ENCODE measurements around the gene GOLGA8S.
"Not testable (repeated sequence)": the region's sequence is repeated elsewhere in the genome, so short reads cannot be mapped to it uniquely, and the experiment has no call there.

GOLGA8S gene, protein sequence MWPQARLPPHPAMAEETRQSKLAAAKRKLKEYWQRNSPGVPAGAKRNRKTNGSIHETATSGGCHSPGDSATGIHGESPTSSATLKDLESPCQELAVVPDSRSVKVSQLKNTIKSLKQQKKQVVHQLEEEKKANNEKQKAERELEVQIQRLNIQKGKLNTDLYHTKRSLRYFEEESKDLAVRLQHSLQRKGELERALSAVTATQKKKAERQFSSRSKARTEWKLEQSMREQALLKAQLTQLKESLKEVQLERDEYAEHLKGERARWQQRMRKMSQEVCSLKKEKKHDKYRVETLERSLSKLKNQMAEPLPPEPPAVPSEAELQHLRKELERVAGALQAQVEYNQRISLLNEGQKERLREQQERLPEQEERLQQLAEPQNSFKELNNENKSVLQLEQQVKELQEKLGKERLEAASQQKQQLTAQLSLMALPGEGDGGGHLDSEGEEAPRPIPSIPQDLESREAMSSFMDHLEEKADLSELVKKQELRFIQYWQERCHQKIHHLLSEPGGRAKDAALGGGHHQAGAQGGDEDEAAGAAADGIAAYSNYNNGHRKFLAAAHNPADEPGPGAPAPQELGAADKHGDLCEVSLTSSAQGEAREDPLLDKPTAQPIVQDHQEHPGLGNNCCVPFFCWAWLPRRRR

GRCh38 chr15:23354448-23354847 is at the start of gene GOLGA8S:
Gene GOLGA8S (plus strand): TSS chr15:23354748. CDS start chr15:23354810, 62 bp downstream.
- not testable (repeated sequence) for DNase-seq (ENCODE audit: low read depth)

- DNase-seq (ENCODE audit: low read depth) = not testable (repeated sequence)
These were observed 49.7 kb upstream of the GOLGA8S start for GRCh38 chr15:23304805-23305204.

DNA sequence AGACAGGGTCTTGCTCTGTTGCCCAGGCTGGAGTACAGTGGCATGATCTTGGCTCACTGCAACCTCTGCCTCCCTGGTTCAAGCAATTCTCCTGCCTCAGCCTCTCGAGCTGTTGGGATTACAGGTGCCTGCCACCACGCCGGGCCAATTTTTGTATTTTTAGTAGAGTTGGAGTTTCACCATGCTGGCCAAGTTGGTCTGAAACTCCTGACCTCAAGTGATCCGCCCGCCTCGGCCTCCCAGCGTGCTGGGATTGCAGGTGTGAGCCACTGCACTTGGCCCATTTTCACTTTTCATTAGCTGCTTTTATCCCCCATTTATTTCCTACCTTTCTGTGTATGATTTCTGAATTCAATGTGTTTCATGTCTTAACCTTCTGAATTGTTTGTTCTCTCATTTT is 48.6 kb upstream of the GOLGA8S start:
- DNase-seq (ENCODE audit: low read depth) = not testable (repeated sequence)

- DNase-seq (ENCODE audit: low read depth) = not testable (repeated sequence)
These were observed 43.3 kb upstream of the GOLGA8S start for GRCh38 chr15:23311233-23311632.

DNA sequence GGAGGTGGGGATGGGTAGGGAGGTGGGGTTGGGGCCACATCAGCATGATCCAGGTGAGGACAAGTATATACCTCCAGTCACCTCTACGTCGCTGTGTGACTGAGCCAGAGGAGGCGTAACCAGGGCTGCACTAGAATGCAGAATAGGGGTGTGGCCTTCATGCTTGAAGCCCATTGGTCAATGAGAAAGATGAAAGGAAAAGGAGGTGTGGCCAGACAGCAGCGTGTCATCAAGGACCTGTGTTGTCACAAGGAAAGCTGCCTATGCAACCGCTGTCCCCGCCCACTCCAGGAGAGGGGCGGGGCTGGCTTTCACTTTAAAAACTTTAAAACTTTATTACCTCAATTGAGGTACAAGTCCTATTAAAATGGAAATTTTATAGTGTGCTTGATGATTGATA is 20.5 kb upstream of the GOLGA8S start, which contains the start of gene GOLGA6L26:
Gene GOLGA6L26, minus strand, starts transcription at position 101 of the 400 bp plus-strand sequence. Its CDS starts 61 bp downstream, at position 40.
- not testable (repeated sequence) for DNase-seq (ENCODE audit: low read depth)

GRCh38 chr15:23362622-23363021 is 8.1 kb downstream of the GOLGA8S start:
- not testable (repeated sequence) for DNase-seq (ENCODE audit: low read depth)

GRCh38 chr15:23364261-23364660 is 9.7 kb downstream of the GOLGA8S start:
- DNase-seq (ENCODE audit: low read depth) = not testable (repeated sequence)

DNA sequence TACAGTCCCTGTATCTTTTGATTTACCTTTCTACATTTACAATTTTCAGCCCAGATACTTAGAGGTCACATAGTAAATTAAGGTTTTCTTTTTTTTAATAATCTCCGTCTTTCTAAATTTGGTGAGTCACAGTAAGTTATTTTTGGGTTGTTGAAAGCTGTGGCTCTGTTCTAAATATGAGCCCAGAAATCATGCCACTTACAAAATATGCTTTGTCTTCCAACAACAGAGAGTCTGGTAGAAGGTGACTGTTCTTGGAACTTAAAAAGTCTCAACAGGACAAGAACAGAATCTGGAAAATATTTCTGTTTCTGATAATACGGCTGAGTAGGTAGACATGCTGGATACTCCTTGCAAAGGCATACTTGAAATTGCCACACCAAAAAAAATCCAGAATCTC is 16.0 kb downstream of the GOLGA8S start:
- no peak for DNase-seq (ENCODE audit: low read depth)

GRCh38 chr15:23371134-23371533 is 16.6 kb downstream of the GOLGA8S start:
- not testable (repeated sequence) for DNase-seq (ENCODE audit: low read depth)

DNA sequence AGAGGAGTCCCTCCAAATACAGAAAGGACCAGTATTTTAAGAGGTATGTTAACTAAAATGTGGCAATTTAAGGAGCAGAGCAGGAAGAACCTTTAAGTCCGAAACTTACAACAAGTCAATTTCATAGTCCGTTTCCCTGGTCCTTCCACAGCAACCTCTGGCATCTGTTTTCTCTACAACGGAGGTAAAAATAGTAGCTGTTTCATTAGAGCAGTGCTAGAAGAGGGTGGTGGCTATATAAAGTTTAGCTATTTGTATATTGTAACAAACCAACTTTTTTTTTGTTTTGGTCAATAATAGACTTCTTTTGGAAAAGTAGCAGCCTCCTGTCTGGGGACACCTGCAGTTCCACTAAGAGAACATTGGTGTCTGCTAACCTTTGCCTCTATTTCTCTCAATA is 17.3 kb downstream of the GOLGA8S start:
- not testable (repeated sequence) for DNase-seq (ENCODE audit: low read depth)

GRCh38 chr15:23372284-23372683 is 17.7 kb downstream of the GOLGA8S start:
- DNase-seq (ENCODE audit: low read depth) = no peak

- DNase-seq (ENCODE audit: low read depth) = not testable (repeated sequence)
These were observed 18.5 kb downstream of the GOLGA8S start for GRCh38 chr15:23372891-23373600.

GRCh38 chr15:23374226-23374625 is 19.7 kb downstream of the GOLGA8S start:
- DNase-seq (ENCODE audit: low read depth) = not testable (repeated sequence)

DNA sequence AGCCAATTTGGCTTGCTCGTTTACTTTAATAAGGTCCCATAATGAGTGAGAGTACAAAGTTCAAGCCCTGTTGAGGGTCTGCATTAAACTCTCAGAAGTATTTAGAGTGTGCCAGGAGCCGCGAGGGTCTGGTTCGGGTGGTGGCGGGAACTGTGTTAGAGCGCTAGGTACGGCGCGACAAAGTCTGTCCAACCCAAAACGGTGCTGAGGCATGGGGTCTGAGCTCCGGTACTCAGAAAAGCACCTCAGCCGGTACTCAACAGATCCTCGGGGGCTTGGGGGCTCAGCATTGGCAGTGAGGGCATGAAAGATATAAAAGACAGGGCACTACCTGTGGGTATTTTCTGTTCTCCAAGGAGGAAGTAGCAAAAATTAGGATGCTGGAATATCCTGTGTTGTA is 24.4 kb downstream of the GOLGA8S start:
- not testable (repeated sequence) for DNase-seq (ENCODE audit: low read depth)

- not testable (repeated sequence) for DNase-seq (ENCODE audit: low read depth)
These were observed 26.2 kb downstream of the GOLGA8S start for GRCh38 chr15:23380700-23381099.

- DNase-seq (ENCODE audit: low read depth) = not testable (repeated sequence)
These were observed 26.6 kb downstream of the GOLGA8S start for GRCh38 chr15:23381192-23381591.

DNA sequence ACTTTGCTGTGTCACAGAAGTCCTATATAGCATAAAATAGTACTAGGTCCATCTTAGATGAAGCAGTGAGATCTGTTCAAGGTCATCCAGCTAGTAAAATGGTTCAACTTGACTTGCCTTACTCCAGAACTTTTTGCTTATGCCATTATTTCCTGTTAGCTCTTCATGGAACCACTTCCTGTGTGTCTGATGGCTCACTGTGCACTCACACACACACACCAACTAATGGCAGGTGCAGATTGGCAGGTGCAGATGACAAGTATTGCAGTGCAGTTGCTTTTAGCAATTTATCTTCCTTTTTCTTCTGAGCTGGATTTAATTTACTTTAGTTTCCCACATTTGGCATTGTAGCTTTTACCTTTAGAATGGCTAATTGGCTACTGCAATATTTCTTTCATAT is 29.8 kb downstream of the GOLGA8S start:
- DNase-seq (ENCODE audit: low read depth) = no peak

- no peak for DNase-seq (ENCODE audit: low read depth)
These were observed 31.4 kb downstream of the GOLGA8S start for GRCh38 chr15:23385886-23386430.

- DNase-seq (ENCODE audit: low read depth) = no peak
These were observed 33.2 kb downstream of the GOLGA8S start for GRCh38 chr15:23387621-23388190.

DNA sequence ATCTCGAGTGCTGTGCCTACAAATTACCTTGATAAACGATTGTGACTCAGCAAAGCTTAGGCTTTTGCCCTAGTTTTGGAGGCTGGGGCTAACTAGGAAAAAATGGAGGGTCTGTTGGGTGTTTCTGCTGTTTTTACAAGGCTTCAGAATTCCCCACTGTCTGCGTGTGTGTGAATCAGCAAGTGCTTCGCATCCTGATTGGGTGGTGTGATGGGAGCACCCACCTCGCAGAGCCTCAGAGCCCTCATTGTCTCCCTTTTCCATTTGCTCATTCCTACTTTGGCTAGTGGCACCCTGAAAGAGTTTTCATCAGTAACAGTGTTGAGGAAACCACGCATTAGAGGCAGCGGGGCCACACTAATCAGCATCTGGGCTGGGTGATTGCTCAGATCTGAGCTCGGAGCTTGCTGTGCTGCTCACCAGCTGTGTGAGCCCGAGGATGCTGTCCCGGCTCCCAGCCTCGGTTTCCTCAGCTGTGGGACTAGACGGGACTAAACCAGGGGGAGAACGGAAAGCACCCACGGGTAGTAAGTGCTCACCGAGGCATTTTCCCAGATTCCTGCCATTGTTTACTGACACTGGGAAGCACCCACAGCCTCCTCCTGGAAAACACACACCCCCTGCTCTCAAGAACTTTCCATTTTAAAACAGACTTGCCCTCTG is 40.6 kb downstream of the GOLGA8S start:
- DNase-seq (ENCODE audit: low read depth) = no peak

- DNase-seq (ENCODE audit: low read depth) = no peak
These were observed 41.3 kb downstream of the GOLGA8S start for GRCh38 chr15:23395832-23396231.

Data from GM04504 (cell line).